H1 (cell line): ENCODE results near the gene TBCD. TPM values are rescaled to one million over a fixed set of nuclear protein-coding genes. Genes with fewer than 3 reads are reported as not detected.

ENCODE experiments used
- CTCF ChIA-PET: fragments of 300-600 bp; sonication (Branson Sonifier 250); formaldehyde crosslinking; loops from one replicate; lab custom pipeline; 2021; ENCODE audit not compliant: partially characterized antibody; lab: Charles Lee
- POLR2A ChIA-PET: fragments of 300-600 bp; sonication (Branson Sonifier 250); formaldehyde crosslinking; loops from one replicate; lab custom pipeline; 2021; ENCODE audit warnings: inconsistent platforms; ENCODE audit not compliant: partially characterized antibody; lab: Charles Lee
- DNase-seq, 2 experiments: peaks; one replicate each; pipeline versions ENCODE4 v3.0.0 to v3.0.0-alpha.2; 2010 to 2022; ENCODE audit warnings: low spot score in 2 of 2, low read depth in 1 of 2, mixed read lengths in 1 of 2
- FAIRE-seq: peaks from 2 replicates; lab custom pipeline; 2011; peaks lifted over from hg19 to GRCh38; lab: Jason Lieb, UNC
- H2AFZ ChIP-seq: 2 replicates; pipeline ENCODE4 v1.8.1; 2012; ENCODE audit warnings: low read length, inconsistent platforms
- H2AK5ac ChIP-seq: 2 replicates; pipeline ENCODE4 v1.6.1; 2013; ENCODE audit warnings: low read depth, low read length
- H2BK120ac ChIP-seq: replicated peaks from 2 replicates; pipeline ENCODE3; 2013; ENCODE audit warnings: low read depth, low read length, inconsistent platforms
- H2BK12ac ChIP-seq: 2 replicates; pipeline ENCODE4 v1.6.1; 2013; ENCODE audit warnings: low read depth, low read length
- H2BK15ac ChIP-seq: 2 replicates; pipeline ENCODE4 v1.6.1; 2013; ENCODE audit warnings: low read length
- H2BK20ac ChIP-seq: 2 replicates; pipeline ENCODE4 v1.6.1; 2013; ENCODE audit warnings: low read length
- H2BK5ac ChIP-seq: 2 replicates; pipeline ENCODE4 v1.6.1; 2013; ENCODE audit warnings: low read depth, low read length
- H3K14ac ChIP-seq: 2 replicates; pipeline ENCODE4 v1.6.1; 2013; ENCODE audit warnings: inconsistent platforms; ENCODE audit not compliant: insufficient read length
- H3K18ac ChIP-seq: 2 replicates; pipeline ENCODE4 v1.6.1; 2013; ENCODE audit warnings: low read length; ENCODE audit errors: extremely low read depth
- H3K23ac ChIP-seq: 2 replicates; pipeline ENCODE4 v1.6.1; 2013; ENCODE audit warnings: inconsistent platforms; ENCODE audit not compliant: insufficient read length
- H3K23me2 ChIP-seq: 2 replicates; pipeline ENCODE4 v1.6.1; 2013; ENCODE audit warnings: low read depth, low read length
- H3K27ac ChIP-seq: 2 replicates; pipeline ENCODE4 v1.6.1; 2011; ENCODE audit warnings: low read depth, low read length, inconsistent platforms
- H3K27me3 ChIP-seq, 4 experiments: replicated peaks in 1 of 4; 1 replicate in 1 of 4; 2 replicates in 3 of 4; pipeline versions ENCODE4 v1.6.1 to v1.8.1; 2011 to 2013; ENCODE audit warnings: low read length in 3 of 4, mild to moderate bottlenecking in 3 of 4, inconsistent platforms in 2 of 4, mixed read lengths in 2 of 4, moderate library complexity in 1 of 4; ENCODE audit not compliant: control insufficient read depth in 3 of 4, insufficient read depth in 3 of 4; ENCODE audit errors: extremely low read depth in 1 of 4
- H3K36me3 ChIP-seq, 4 experiments: 2 replicates each; pipeline versions ENCODE4 v1.6.1 to v1.8.1; 2011 to 2013; ENCODE audit warnings: mild to moderate bottlenecking in 4 of 4, low read length in 3 of 4, moderate library complexity in 2 of 4, control low read depth in 1 of 4, inconsistent platforms in 1 of 4; ENCODE audit not compliant: insufficient read depth in 4 of 4, control insufficient read depth in 2 of 4
- H3K4ac ChIP-seq: replicated peaks from 2 replicates; pipeline ENCODE3; 2013; ENCODE audit warnings: low read length, low read depth, mixed read lengths, inconsistent platforms; ENCODE audit not compliant: insufficient read length
- H3K4me1 ChIP-seq, 4 experiments: replicated peaks in 1 of 4; 1 replicate in 1 of 4; 2 replicates in 3 of 4; pipeline versions ENCODE4 v1.6.1 to v1.8.1; 2011 to 2013; ENCODE audit warnings: low read length in 3 of 4, inconsistent platforms in 2 of 4, mixed read lengths in 1 of 4; ENCODE audit not compliant: insufficient read depth in 4 of 4, control insufficient read depth in 3 of 4
- H3K4me2 ChIP-seq, 2 experiments: 2 replicates each; pipeline versions ENCODE4 v1.6.1 to v1.8.1; 2011 to 2013; ENCODE audit warnings: low read depth in 2 of 2, low read length in 2 of 2, control low read depth in 1 of 2, inconsistent platforms in 1 of 2, mild to moderate bottlenecking in 1 of 2; ENCODE audit not compliant: insufficient read depth in 1 of 2
- H3K4me3 ChIP-seq, 4 experiments: fragments of 200-600, 300-600 bp in 1 of 4; sonication (generic), shearing (Covaris generic), sonication (Bioruptor Twin) in 1 of 4; 2 replicates each; pipeline versions ENCODE4 v1.5.1 to v1.8.1; 2011 to 2016; ENCODE audit warnings: low read length in 4 of 4, low read depth in 3 of 4, control low read depth in 2 of 4, inconsistent platforms in 2 of 4, mild to moderate bottlenecking in 2 of 4, mixed read lengths in 1 of 4, moderate library complexity in 1 of 4; ENCODE audit not compliant: insufficient read depth in 2 of 4; ENCODE audit errors: extremely low read depth in 1 of 4
- H3K56ac ChIP-seq: replicated peaks from 2 replicates; pipeline ENCODE3; 2013; ENCODE audit warnings: low read depth, mild to moderate bottlenecking, mixed read lengths, low read length, inconsistent platforms; ENCODE audit not compliant: insufficient read length
- H3K79me1 ChIP-seq: 2 replicates; pipeline ENCODE4 v1.6.1; 2013; ENCODE audit warnings: low read depth, low read length, control low read depth
- H3K79me2 ChIP-seq, 2 experiments: 2 replicates each; pipeline versions ENCODE4 v1.6.1 to v1.8.1; 2012 to 2013; ENCODE audit warnings: low read length in 2 of 2, mild to moderate bottlenecking in 2 of 2, inconsistent platforms in 1 of 2; ENCODE audit not compliant: insufficient read depth in 2 of 2, control insufficient read depth in 1 of 2
- H3K9ac ChIP-seq, 4 experiments: replicated peaks in 1 of 4; 1 replicate in 1 of 4; 2 replicates in 3 of 4; pipeline versions ENCODE4 v1.6.1 to v1.8.1; 2011 to 2013; ENCODE audit warnings: low read depth in 3 of 4, low read length in 3 of 4, control low read depth in 2 of 4, mild to moderate bottlenecking in 2 of 4, moderate library complexity in 2 of 4, inconsistent platforms in 1 of 4; ENCODE audit errors: extremely low read depth in 1 of 4
- H3K9me3 ChIP-seq, 2 experiments: 2 replicates each; pipeline versions ENCODE4 v1.6.1 to v1.8.1; 2012 to 2013; ENCODE audit warnings: mild to moderate bottlenecking in 2 of 2, moderate library complexity in 2 of 2, control low read depth in 1 of 2, inconsistent platforms in 1 of 2, low read depth in 1 of 2, low read length in 1 of 2, mixed read lengths in 1 of 2; ENCODE audit not compliant: insufficient read depth in 2 of 2
- H4K20me1 ChIP-seq, 2 experiments: replicated peaks in 1 of 2; 2 replicates each; pipeline versions ENCODE3 to v1.8.1; 2011 to 2013; ENCODE audit warnings: inconsistent platforms in 2 of 2, low read length in 2 of 2, mild to moderate bottlenecking in 1 of 2; ENCODE audit not compliant: insufficient read depth in 2 of 2, control insufficient read depth in 1 of 2
- H4K5ac ChIP-seq: 2 replicates; pipeline ENCODE4 v1.6.1; 2013; ENCODE audit warnings: low read length, low read depth, mixed read lengths, inconsistent platforms; ENCODE audit not compliant: insufficient read length
- H4K8ac ChIP-seq: 2 replicates; pipeline ENCODE4 v1.8.0; 2013; ENCODE audit warnings: mild to moderate bottlenecking, moderate library complexity, low read length, inconsistent platforms; ENCODE audit not compliant: insufficient read depth; ENCODE audit errors: extremely low read depth
- H4K91ac ChIP-seq: replicated peaks from 2 replicates; pipeline ENCODE3; 2013; ENCODE audit warnings: low read length, mixed read lengths, inconsistent platforms; ENCODE audit not compliant: insufficient read length
- POU5F1 ChIP-seq: IDR thresholded peaks from 2 replicates; pipeline ENCODE4 v1.6.1; 2011; ENCODE audit warnings: low read depth, mild to moderate bottlenecking, low read length, moderate library complexity
- WGBS, 2 experiments: shearing (Covaris generic) in 1 of 2; methylation state at CpG; one replicate each; pipeline versions ENCODE4 v1.1.6 to v1.1.7; 2013 to 2015; ENCODE audit warnings: low lambda C conversion rate in 2 of 2, mixed read lengths in 2 of 2, inconsistent platforms in 1 of 2, low coverage in 1 of 2, missing lambda C conversion rate in 1 of 2; ENCODE audit not compliant: insufficient replicate concordance in 2 of 2, insufficient coverage in 1 of 2, insufficient read length in 1 of 2; ENCODE audit errors: extremely low coverage in 1 of 2, missing lambda C conversion rate in 1 of 2; 5-methylcytosine and 5-hydroxymethylcytosine counted together
- polyA plus RNA-seq, 7 experiments: library from polyadenylated mRNA; depleted of rRNA in 3 of 7; stranded (reverse) in 5 of 7; unstranded in 2 of 7; fragments of >200 nt in 5 of 7; fragments of 200-250 nt in 2 of 7; gene quantifications; 1 replicate in 5 of 7; 2 replicates in 1 of 7; 4 replicates in 1 of 7; pipeline versions ENCODE4 v1.2.1 to v1.2.3, GENCODE V29; 2011 to 2013; ENCODE audit warnings: missing spikeins in 2 of 7, mixed read lengths in 2 of 7
- total RNA-seq: library from RNA; stranded (reverse); fragmentation: NEBNext Ultra II Directional; extraction: Animal tissue kit (Norgen Biotek cat#: 25700); gene quantifications from 2 replicates; pipeline ENCODE4 v1.2.1, GENCODE V29; 2021

TBCD gene
- total and polyA plus RNA-seq, 2 of the 8 experiments (the other 6 are each of a cell fraction or from before 2014, with no cell fraction given): 118 to 162 TPM

GRCh38 chr17:82918508-82918907 lies 166.6 kb downstream of the TBCD start:
- Histone ChIP-seq H3K79me1 (peaks cover 2% of the 10 kb centered on the region; the same call in 1 of the 2 replicates), H2AK5ac (no peak overlapping the region), H3K23ac (no peak overlapping the region), H3K23me2 (no peaks in the 10 kb centered on the region), H2AFZ (no peak overlapping the region), H3K14ac (no peak overlapping the region), H3K27me3 (no peaks in the 10 kb centered on the region), H3K4me2 (no peak overlapping the region), H3K9ac (no peak overlapping the region), H2BK120ac (no peak overlapping the region), H3K27ac (no peak overlapping the region), H3K18ac (no peak overlapping the region), H2BK5ac (no peak overlapping the region), H3K4me3 (no peak overlapping the region), H2BK12ac (no peak overlapping the region), H3K4me1 (no peaks in the 10 kb centered on the region), H3K36me3 (peaks cover 0 to 13% (median 2%) of the 10 kb centered on the region in 4 experiments; a peak in 3 of 8 replicates), H3K9me3 (no peaks in the 10 kb centered on the region; a peak in 1 of 4 replicates), H4K20me1 (peaks cover 2% of the 10 kb centered on the region in 2 experiments), H3K4ac (no peak overlapping the region), H3K56ac (no peak overlapping the region), H4K8ac (no peak overlapping the region), H4K5ac (no peak overlapping the region), H2BK15ac (no peak overlapping the region), H3K79me2 (no peaks in the 10 kb centered on the region), H2BK20ac (no peak overlapping the region), H4K91ac (no peak overlapping the region)
- CTCF ChIA-PET: interaction anchor here (1.3 to 1.6 kb wide), 8 partner anchors 14 to 140 kb away, joined by 3 to 9 read pairs (median 4); no protein-coding TSS in a partner anchor
- FAIRE-seq: no peak
- no peak for TF ChIP-seq POU5F1
- no peak for DNase-seq
- WGBS, 2 experiments: 89% methylated on average over 19 of the region's 19 CpGs; no CpG with 5 or more reads in 1 of the 2 experiments
- POLR2A ChIA-PET: no interaction called here
